ENCODE results near the gene MMP17.
A peak's percentile ranks its signal among the peaks of the same experiment; 100 is the strongest.

MMP17 gene

DNA sequence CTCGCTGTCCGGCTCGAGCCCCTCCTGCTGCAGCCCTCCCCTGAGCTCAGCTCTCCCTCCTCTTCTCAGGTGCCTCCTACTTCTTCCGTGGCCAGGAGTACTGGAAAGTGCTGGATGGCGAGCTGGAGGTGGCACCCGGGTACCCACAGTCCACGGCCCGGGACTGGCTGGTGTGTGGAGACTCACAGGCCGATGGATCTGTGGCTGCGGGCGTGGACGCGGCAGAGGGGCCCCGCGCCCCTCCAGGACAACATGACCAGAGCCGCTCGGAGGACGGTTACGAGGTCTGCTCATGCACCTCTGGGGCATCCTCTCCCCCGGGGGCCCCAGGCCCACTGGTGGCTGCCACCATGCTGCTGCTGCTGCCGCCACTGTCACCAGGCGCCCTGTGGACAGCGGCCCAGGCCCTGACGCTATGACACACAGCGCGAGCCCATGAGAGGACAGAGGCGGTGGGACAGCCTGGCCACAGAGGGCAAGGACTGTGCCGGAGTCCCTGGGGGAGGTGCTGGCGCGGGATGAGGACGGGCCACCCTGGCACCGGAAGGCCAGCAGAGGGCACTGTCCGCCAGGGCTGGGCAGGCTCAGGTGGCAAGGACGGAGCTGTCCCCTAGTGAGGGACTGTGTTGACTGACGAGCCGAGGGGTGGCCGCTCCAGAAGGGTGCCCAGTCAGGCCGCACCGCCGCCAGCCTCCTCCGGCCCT, 22.8 kb downstream of the MMP17 start:
- peak; percentile 41 for DNase-seq (ENCODE audit: low spot score)

- DNase-seq (ENCODE audit: low spot score), result no peak
Measured at GRCh38 chr12:131851741-131852550, 23.8 kb downstream of the MMP17 start.

DNA sequence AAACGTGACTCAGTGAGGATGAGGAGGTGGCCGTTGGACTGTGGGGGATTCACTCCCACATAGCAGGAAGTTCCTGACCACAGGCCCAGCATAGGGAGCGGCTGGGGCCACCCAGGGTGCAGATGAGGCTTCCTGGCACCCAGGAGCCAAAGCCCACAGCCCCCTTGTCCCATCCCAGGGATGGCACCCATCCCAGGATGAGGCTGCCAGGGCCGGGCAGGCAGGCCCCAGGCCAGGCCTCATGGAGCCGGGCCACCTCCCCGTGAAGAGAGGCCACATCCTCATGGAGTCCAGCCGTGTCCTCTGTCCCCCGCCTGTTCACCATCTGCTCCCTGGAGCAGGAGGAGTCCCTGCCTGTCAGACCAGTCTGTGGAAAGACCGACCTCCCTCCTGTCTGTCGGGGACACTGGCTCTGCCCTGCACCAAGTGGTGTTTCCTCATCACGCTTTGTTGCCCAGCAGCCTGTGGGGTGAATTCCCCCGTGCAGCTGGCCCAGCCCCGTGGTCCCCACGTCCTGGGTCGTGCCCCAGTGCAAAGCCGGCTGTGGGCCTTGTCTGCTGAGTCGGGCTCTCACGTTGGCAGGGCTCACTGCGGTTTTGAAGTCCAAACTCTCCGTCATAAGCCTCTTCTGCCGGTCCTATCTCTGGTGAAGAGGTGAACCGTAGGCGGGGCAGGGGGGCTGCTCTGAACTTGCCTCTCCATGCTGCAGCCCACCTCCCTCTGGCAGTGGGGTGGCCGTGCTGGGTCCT, 24.5 kb downstream of the MMP17 start:
- DNase-seq (ENCODE audit: low spot score), result no peak

DNA sequence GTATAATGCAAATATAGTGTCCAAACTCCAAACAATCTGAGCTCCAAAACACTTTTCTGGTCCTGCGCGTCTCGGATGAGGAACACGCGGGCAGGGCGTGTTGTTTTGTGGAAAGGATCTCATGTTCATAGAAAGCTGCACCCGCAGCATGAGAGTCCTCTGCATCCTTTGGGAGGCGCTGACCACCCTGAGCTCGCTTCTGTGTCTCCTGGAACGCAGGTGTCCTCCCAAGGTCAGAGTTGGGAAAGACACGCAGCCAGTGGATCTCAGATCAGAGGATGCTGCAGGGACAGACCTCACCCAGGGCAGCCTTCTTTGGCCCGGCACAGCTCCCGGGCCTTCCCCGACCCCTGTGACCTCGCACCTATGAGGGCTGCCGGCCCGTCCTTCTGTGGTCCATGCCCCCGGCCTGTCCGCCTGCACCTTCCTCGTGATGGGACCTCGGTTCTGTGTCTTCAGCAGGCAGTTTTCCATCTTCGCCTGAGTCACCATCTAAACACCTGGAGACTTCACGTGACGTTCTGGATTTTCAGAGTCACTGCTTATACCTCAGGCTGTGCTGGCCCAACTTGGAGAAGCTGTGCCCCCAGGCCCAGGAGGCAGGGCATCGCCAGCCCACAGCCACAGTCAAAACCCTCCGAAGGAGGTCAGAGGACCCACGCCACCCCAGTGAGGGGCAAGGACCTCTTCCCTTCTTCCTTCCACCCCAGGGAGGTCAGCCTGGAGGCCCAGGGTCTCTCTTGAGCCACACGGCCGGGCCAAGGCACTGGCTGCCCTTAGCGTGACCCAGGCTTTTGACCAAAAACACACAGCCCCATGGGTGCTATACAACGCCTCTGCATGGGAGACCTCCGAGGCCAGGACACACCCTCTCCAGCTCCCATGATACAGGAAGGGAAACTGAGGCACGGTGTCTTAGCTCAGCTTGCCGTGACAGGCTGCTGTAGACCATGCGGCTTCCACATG, 25.9 kb downstream of the MMP17 start:
- DNase-seq (ENCODE audit: low spot score), result no peak

DNA sequence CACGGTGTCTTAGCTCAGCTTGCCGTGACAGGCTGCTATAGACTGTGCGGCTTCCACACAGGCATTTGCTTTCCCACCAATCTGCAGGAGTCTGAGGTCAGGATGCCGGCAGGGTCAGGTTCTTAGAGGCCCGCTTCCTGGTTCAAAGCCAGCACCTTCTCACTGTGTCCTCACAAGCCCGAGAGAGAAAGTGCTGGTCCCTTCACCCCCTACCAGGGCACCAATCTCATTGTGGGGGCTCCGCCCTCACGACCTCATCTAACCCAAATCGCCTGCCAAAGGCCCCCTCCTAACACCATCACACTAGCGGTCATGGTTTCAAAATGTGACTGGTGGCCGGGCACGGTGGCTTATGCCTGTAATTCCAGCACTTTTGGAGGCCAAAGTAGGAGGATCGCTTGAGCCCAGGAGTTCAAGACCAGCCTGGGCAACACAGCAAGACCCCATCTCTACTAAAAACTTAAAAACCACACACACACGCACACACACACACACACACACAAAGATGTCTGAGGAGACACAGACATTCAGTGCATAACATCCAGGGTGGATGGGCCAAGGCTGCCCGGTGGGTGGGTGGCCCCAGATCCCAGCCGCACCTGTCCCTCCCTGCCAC, 26.8 kb downstream of the MMP17 start:
- no peak for DNase-seq (ENCODE audit: low spot score)

GRCh38 chr12:131855521-131856142, 27.4 kb downstream of the MMP17 start:
- no peak for DNase-seq (ENCODE audit: low spot score)

DNA sequence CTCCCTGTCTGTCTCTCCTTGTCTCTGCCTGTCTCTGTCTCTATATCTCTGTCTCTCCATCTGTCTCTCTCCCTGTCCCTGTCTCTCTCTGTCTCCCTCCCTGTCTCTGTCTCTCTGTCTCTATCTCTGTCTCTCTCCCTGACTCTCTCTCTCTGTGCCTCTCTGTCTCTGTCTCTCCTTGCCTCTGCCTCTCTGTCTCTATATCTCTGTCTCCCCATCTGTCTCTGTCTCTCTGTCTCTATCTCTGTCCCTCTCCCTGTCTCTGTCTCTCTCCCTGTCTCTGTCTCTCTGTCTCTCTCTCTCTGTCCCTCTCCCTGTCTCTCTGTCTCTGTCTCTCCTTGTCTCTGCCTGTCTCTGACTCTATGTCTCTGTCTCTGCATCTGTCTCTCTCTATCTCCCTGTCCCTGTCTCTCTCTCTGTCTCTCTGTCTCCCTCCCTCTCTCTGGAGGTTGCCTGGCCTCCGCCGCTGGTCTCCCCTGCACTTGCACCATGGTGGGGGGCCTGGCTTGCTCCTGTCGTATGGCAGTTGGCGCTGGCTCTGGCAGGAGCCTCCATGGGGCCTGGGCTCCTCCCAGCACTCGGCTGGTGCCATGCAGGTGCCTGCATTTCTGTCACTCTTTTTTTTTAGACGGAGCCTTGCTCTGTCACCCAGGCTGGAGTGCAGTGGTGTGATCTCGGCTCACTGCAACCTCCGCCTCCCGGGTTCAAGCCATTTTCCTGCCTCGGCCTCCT, 28.3 kb downstream of the MMP17 start:
- DNase-seq (ENCODE audit: low spot score), result no peak

DNA sequence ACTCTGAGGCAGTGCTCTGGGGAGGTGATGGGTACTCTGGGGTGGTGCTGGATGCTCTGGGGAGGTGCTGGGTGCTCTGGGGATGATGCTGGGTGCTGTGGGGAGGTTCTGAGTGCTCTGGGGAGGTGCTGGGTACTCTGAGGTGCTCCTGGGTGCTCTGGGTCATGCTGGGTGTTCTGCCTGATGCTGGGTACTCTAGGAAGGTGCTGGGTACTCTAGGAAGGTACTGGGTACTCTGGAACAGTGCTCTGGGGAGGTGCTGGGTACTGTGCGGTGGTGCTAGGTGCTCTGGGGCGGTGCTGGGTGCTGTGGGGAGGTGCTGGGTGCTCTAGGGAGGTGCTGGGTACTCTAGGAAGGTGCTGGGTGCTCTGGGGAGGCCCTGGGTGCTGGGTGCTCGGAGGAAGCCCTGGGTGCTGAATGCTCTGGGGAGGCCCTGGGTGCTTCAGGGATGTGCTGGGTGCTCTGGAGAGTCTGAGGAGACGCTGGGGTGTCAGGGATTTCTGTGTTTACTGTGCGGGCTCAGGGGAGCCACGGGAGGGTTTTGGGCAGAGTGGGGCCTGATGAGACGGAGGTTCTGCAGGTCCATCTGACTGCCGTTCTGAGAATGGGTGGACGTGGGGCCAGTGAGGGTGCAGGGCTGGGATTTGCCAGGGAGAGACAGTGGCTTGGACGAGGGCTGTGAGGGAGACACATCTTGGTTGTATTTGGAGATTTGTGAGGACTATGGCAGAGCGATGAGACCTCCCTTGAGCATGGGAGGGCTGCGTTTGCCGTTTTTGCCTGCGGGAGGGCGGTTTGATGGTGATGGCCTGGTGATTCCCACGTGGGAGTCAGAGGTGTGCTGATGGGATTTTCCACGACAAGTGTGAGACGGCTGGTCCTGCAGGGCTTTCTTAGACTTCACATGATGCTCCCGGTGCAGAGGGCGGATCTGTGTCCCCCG, 30.0 kb downstream of the MMP17 start:
- DNase-seq (ENCODE audit: low spot score), result no peak

DNA sequence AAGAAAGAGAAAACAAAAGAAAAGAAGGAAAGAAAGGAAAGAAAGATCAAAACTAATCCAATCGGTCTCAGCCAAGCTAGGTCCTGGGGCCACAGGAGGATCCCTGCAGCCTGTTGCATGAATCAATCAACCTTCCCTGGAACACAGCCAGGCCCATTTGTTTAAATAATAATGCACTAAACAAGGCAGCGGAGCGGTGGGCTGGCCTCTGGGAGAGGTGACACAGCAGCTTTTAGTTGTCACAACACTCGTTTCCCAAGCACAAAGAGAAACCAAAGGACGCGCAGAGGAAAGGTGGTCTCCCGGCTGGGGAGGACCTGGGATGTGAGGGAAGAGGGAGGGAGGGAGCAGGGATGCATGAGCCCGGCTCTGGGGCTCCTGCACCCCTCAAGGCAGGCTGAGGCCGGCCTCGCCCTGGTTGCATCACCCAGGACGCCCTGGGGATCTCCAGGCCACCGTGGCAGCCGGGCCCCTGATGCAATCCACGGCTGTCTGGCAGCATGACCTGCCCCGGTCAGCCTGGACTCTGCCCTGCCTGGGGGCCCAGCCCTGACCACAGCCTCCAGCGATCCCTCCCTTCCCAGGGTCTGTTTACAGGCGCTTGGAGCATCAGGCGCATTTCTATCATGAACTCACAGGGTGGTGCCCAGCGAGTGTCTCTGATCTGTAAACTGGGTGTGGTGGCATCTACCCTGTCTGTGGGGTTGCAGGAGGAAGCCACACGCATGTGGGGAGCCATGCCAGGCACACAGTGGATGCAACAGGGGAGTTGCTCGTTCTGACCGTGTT, 32.5 kb downstream of the MMP17 start:
- peak; percentile 91 for DNase-seq (ENCODE audit: low spot score)

- DNase-seq (ENCODE audit: low spot score), result no peak
Measured at GRCh38 chr12:131861261-131862083, 33.3 kb downstream of the MMP17 start.

DNA sequence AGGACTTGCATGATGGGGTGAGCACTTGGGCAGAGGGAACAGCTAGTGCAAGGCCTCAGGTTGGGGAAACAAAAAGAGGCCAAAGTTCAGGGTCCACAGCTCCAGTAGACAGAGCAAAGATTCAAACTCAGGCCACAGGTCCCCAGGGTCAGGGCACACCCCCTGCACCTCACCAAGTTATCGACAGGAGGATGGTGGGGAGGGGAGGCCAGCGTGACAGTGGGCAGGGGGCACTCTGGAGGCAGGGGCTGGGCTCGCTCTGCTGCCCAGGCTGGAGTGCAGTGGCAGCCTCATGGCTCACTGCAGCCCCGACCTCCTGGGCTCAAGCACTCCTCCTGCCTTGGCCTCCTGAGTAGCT, 33.9 kb downstream of the MMP17 start:
- no peak for DNase-seq (ENCODE audit: low spot score)

- DNase-seq (ENCODE audit: low spot score), result no peak
Measured at GRCh38 chr12:131862600-131862993, 34.4 kb downstream of the MMP17 start.

DNA sequence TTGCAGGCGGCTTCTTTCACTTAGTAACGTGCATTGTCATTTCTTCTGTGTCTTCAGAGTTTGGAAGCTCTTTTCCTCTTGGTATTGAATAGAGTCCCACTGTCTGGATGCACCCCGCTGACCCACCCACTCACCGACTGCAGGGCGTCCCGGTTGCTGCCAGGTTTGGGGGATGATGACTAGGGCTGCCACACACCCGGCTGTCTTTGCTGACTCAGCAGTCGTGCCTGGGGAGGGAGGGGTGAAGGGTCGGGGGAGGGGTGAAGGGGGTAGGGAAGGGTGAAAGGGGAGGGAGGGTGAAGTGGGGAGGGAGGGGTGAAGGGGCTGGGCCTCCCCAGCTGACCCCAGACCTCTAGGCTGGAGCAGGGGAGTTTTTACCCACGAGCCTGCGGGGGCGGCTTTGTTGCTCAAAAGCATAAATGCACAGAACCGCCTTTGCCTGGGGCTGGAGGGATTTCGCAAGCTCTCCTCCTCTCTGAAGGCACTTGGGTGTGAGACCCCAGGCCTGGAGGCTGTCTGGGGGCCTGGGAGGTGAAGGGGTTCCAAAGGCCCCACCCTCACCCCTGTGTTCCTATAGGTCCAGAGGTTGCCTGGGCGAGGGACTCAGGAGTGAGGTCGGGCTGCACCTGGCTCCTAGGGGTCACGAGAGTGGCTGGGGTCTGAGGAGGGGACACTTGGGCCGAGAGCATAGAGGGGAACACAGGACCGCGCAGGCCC, 35.0 kb downstream of the MMP17 start:
- no peak for DNase-seq (ENCODE audit: low spot score)

DNA sequence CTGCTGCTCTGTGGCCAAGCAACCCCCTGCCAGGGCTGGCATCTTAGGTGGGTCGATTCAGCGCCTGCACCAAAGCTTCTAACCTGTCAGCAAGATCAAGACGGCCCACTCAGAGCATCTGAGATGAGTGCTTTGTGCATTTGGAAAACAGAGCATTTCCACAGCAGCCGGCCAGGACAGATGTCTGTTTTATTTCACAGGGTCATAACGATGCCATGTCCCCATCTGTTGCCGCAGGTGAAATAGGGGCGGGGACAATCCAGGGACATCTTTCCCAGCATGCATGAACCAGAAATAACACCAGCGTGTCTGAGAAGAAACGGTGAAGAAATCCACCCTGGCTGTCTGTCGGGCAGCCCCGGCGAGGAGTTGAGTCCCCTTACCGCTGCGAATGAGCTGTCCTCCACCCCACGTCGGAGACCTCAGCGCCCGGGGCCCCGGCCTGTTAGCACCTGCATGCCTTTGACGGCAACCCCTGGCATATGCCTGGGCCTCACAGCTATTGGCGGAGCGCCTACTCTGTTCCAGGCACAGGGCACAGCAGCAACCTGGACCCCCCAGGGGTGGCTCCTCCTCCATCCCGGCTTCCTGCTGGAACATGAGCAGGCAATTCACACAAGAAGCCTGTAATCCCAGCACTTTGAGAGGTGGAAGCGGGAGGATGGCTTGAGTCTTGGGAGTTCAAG, 35.7 kb downstream of the MMP17 start:
- DNase-seq (ENCODE audit: low spot score), result no peak

DNA sequence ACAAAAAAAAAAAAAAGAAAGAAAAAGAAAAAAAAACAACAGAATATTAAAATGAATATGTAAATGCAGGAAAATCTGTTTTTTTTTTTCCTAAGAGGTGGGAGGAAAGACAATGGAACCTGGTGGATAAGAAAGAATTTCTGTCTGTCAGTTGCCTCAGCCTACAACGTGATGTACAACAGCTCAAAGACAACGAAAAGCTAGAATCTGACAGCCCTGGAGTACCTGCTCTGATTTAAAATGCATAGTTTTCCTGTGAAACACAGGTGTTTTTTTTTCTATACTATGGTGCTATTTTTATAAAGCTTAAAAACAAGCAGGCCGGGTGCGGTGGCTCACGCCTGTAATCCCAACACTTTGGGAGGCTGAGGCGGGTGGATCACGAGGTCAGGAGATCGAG, 36.3 kb downstream of the MMP17 start:
- DNase-seq (ENCODE audit: low spot score), result no peak
